Lower lobe of right lung (tissue), 2 donors: ENCODE data around the gene DCAF17. TPM values are rescaled to one million over a fixed set of nuclear protein-coding genes. Genes with fewer than 3 reads are reported as not detected.

ENCODE experiments used
- ATAC-seq, 2 donors: fragments of 200-7000 bp; cut with Tn5 transposase; one replicate each; pipeline ENCODE4 v1.9.1; 2020 to 2022; ENCODE audit warnings: mild to moderate bottlenecking in 2 of 2, moderate library complexity in 2 of 2
- DNase-seq: peaks from one replicate; pipeline ENCODE4 v3.0.0-alpha.2; 2020
- H3K27ac ChIP-seq: fragments of 200-600 bp; one replicate; pipeline ENCODE4 v1.8.0; 2022
- H3K27me3 ChIP-seq: fragments of 200-600 bp; one replicate; pipeline ENCODE4 v1.8.0; 2022; ENCODE audit warnings: low read depth
- H3K36me3 ChIP-seq: fragments of 200-600 bp; one replicate; pipeline ENCODE4 v1.8.0; 2022; ENCODE audit warnings: mild to moderate bottlenecking
- H3K4me1 ChIP-seq: fragments of 200-600 bp; one replicate; pipeline ENCODE4 v1.8.0; 2022
- H3K4me3 ChIP-seq: fragments of 200-600 bp; one replicate; pipeline ENCODE4 v1.8.0; 2022; ENCODE audit warnings: mild to moderate bottlenecking
- H3K9me3 ChIP-seq: fragments of 200-600 bp; one replicate; pipeline ENCODE4 v1.8.0; 2022
- CTCF ChIP-seq: fragments of 200-600 bp; IDR thresholded peaks from one replicate; pipeline ENCODE4 v1.8.0; 2022; ENCODE audit warnings: antibody characterized with exemption, mild to moderate bottlenecking
- intact Hi-C: fragments of 100-400 bp; cut with DNase I; formaldehyde crosslinking; loops from one replicate; pipeline ENCODE4 v1.11.0; 2022
- long read RNA-seq: library from polyadenylated mRNA; unstranded; transcript quantifications from one replicate; pipeline ENCODE4 v2.0.0, GENCODE V29; 2021
- total RNA-seq: library from RNA; stranded (reverse); fragmentation: NEBNext Ultra II Directional; extraction: Animal tissue kit (Norgen Biotek cat#: 25700); gene quantifications from one replicate; pipeline ENCODE4 v1.2.1, GENCODE V29; 2021
- donor health status: DM: no; HTN: yes; CAD: no; lungs with severe emphysema.

The DCAF17 gene
- 15.6 TPM for total RNA-seq
- long read RNA-seq, partial matches to known transcripts = 0 of 5 reads
- long read RNA-seq, other reads (novel, unspliced or antisense) = 5 of 5 reads

- peaks cover 22% of the 10 kb centered on the region for H3K36me3 ChIP-seq
- peaks cover 9% of the 10 kb centered on the region for H3K4me1 ChIP-seq
- intact Hi-C loops = no loop called here
- H3K27me3 ChIP-seq = no peaks in the 10 kb centered on the region
- ATAC-seq (peak; percentile 99), DNase-seq (peak; percentile 97)
- H3K4me3 ChIP-seq = peak within 1 kb of the TSS; percentile 88
- H3K9me3 ChIP-seq = no peaks in the 10 kb centered on the region
- peak; percentile 50 for TF ChIP-seq CTCF
- peak within 1 kb of the TSS; percentile 98 for H3K27ac ChIP-seq
Observed at GRCh38 chr2:171434013-171434989, at the start of gene DCAF17. Gene DCAF17, plus strand, starts transcription at chr2:171434226. Its CDS starts 352 bp downstream, at chr2:171434578.

GRCh38 chr2:171386627-171387026 is 47.4 kb upstream of the DCAF17 start:
- no peaks in the 10 kb centered on the region for H3K27me3 ChIP-seq
- H3K9me3 ChIP-seq = no peaks in the 10 kb centered on the region
- no peak overlapping the region for H3K4me3 ChIP-seq
- DNase-seq (no peak), ATAC-seq (no peak)
- TF ChIP-seq CTCF = no peak
- no peaks in the 10 kb centered on the region for H3K4me1 ChIP-seq
- H3K36me3 ChIP-seq = no peaks in the 10 kb centered on the region
- intact Hi-C loops = no loop called here
- H3K27ac ChIP-seq = no peak overlapping the region

- ATAC-seq = no peak
- H3K27me3 ChIP-seq = no peaks in the 10 kb centered on the region
- no peak for DNase-seq
- H3K4me3 ChIP-seq = no peak overlapping the region
- H3K4me1 ChIP-seq = no peaks in the 10 kb centered on the region
- no peaks in the 10 kb centered on the region for H3K9me3 ChIP-seq
- no peaks in the 10 kb centered on the region for H3K36me3 ChIP-seq
- intact Hi-C loops = no loop called here
- H3K27ac ChIP-seq = no peak overlapping the region
- no peak for TF ChIP-seq CTCF
Observed at GRCh38 chr2:171387052-171387451, 47.0 kb upstream of the DCAF17 start.

GRCh38 chr2:171389325-171389724 is 44.7 kb upstream of the DCAF17 start:
- DNase-seq (no peak), ATAC-seq (no peak)
- intact Hi-C loops = no loop called here

GRCh38 chr2:171389780-171390179 is 44.2 kb upstream of the DCAF17 start:
- Histone ChIP-seq H3K9me3 (no peaks in the 10 kb centered on the region), H3K27me3 (no peaks in the 10 kb centered on the region), H3K36me3 (no peaks in the 10 kb centered on the region), H3K4me3 (no peak overlapping the region), H3K27ac (no peak overlapping the region), H3K4me1 (no peaks in the 10 kb centered on the region)
- ATAC-seq = no peak
- TF ChIP-seq CTCF = no peak
- no peak for DNase-seq
- intact Hi-C loops = no loop called here

More at GRCh38 chr2:171389325-171389724, 44.7 kb upstream of the DCAF17 start:
- Histone ChIP-seq H3K9me3 (no peaks in the 10 kb centered on the region), H3K36me3 (no peaks in the 10 kb centered on the region), H3K4me3 (no peak overlapping the region), H3K27me3 (no peaks in the 10 kb centered on the region), H3K27ac (no peak overlapping the region), H3K4me1 (no peaks in the 10 kb centered on the region)
- TF ChIP-seq CTCF = no peak
